Retinal pigment epithelial cell (primary cell): ENCODE measurements around the gene CRACR2B.

Experiments
- DNase-seq: peaks from one replicate; pipeline ENCODE4 v3.0.0-alpha.2; 2010; ENCODE audit warnings: low read depth
- H3K4me3 ChIP-seq: 2 replicates; pipeline ENCODE4 v1.5.1; 2011; ENCODE audit warnings: mild to moderate bottlenecking, low read length, control low read depth, moderate library complexity
- TF ChIP-seq, protein P1 (sequence below): conservative IDR thresholded peaks from 2 replicates; pipeline ENCODE4 v1.5.1; 2011; ENCODE audit warnings: low read depth, low read length, control low read depth, inconsistent platforms

CRACR2B gene

DNA sequence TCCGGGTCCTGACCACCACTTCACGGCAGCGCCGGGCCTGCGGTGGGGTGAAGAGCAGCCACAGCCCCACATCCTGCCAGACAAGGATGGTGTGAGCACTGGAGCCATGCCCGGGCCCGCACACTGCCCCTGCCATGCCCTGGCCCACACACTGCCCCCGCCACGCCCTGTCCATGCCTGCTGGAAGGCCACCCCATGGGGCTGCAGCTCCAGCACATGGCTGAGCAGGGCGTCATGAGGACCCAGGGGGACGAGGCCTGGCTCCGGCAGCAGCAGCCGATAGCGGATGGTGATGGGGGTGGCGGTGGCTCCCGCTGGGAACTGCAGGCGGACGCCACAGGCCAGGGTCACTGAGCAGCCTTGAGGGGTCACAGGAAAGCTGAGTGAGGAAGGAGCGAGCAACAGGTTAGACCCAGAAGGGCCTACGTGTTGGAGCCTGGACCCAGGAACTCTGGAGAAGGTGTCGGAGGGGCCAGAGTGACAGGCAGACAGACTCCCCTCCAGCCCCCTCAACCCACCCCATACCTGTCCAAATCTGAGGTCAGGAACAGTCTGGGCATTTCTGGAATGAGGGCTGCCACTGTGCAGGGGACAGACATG, 25.6 kb upstream of the CRACR2B start:
- H3K4me3 ChIP-seq: no peak overlapping the region
- DNase-seq: no peak
- TF ChIP-seq, protein P1, sequence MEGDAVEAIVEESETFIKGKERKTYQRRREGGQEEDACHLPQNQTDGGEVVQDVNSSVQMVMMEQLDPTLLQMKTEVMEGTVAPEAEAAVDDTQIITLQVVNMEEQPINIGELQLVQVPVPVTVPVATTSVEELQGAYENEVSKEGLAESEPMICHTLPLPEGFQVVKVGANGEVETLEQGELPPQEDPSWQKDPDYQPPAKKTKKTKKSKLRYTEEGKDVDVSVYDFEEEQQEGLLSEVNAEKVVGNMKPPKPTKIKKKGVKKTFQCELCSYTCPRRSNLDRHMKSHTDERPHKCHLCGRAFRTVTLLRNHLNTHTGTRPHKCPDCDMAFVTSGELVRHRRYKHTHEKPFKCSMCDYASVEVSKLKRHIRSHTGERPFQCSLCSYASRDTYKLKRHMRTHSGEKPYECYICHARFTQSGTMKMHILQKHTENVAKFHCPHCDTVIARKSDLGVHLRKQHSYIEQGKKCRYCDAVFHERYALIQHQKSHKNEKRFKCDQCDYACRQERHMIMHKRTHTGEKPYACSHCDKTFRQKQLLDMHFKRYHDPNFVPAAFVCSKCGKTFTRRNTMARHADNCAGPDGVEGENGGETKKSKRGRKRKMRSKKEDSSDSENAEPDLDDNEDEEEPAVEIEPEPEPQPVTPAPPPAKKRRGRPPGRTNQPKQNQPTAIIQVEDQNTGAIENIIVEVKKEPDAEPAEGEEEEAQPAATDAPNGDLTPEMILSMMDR: no peak

DNA sequence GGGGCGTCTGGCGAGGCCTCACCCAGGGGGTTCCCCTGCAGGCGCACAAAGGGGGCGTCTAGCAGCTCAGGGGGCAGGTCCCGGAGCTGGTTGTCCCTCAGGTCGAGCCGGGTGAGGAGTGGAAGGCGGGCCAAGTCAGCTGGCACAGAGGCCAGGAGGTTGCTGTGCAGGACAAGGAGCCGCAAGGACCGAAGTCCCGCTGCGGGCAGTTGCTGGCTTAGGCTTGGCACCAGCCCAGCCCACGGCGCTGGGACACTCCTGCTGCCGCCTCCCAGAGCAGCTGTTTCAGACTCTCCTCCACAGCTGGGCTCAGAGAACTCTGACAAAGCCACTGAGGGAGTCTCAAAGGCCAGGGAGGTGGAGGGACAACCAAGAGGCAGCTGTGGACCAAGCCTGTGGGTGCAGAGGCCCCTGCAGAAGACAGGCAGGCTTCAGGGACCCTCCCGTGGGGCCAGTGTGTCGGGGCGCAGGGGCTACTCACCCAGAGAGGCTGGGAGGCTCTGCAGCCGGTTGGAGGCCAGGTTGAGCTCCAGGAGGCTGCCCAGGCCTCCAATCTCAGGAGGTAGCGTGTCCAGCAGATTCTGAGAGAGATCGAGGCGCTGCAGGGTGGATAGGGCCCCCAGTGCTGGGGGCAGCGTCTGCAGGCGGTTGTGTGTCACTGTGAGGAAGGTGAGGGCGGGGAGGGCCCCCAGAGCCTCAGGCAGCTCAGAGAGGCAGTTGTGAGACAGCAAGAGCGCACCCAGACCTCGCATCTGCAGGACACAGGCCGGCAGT, 24.8 kb upstream of the CRACR2B start:
- no peak overlapping the region for H3K4me3 ChIP-seq
- TF ChIP-seq, protein P1: no peak
- DNase-seq: no peak

DNA sequence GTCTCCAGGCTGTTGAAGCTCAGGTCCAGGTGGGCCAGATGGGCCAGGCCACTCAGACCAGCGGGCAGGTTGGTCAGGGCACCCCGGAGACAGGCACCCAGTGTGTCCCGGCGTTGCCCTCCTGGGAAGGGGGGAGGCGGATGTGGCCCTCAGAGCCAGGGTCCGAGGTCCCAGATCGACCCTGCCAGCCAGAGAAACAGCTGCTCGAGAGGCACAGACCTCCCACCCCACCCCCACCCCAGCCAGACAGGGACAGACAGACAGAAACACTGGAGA, 24.3 kb upstream of the CRACR2B start:
- no peak for DNase-seq
- TF ChIP-seq, protein P1: no peak
- H3K4me3 ChIP-seq: no peak overlapping the region

DNA sequence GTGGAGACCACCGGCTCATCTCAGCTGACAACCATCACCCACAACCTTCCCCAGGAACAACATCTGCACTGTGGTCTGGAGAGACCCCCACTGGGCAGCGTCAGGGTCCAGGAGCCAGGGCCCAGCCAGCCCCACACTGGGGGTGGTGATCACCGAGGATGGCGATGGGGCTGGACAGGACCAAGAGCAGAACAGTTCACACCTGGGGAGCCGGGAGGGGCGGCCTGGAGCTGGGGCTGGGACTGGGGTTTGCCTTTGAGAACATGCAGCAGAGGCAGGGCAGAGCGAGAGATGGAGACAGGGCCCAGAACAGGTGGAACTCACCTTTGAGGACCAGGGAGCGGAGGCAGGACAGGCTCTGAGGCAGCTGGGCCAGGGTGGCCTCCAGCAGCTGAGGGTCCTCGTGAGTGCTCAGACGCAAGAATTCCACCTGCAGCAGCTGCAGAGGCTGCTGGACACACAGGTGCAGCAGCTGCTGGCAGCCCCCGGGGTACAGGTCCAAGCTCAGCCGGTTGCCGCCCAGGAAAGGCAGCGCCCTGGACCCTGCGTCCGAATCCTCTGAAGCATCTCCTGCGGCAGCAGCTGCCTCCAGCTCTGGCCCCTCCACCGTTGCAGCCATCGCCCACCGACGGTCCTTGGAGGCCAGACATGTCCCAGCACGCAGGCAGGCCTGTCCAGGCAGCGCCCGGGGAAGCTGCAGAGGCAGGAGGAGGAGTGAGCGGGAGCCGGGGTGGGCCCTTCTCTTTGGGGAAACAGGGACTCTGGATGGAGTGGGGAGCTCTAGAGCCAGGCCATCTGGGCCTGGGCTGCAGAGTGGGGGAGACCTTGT, 23.7 kb upstream of the CRACR2B start:
- TF ChIP-seq, protein P1: no peak
- no peak for DNase-seq
- H3K4me3 ChIP-seq: peak overlapping the region; percentile 63

DNA sequence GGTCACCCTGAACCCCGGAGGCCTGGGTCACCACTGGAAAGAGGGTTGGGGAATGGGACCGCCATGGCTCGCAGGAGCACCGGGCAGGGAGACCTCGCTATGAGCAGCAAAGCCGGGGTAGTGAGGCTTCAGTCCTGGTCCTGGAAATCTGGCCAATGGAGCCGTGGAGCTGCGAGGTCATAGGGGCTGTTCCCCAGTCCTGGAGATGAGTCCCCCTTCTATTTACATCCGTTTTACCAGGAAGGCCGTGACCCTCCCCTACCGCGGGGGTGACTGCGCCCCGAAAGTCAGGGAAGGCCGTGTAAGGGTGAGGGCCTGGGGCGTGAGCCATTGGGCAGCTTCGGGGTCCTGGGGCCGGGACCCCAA, 23.1 kb upstream of the CRACR2B start:
- no peak for DNase-seq
- H3K4me3 ChIP-seq: peak overlapping the region; percentile 63
- TF ChIP-seq, protein P1: no peak

DNA sequence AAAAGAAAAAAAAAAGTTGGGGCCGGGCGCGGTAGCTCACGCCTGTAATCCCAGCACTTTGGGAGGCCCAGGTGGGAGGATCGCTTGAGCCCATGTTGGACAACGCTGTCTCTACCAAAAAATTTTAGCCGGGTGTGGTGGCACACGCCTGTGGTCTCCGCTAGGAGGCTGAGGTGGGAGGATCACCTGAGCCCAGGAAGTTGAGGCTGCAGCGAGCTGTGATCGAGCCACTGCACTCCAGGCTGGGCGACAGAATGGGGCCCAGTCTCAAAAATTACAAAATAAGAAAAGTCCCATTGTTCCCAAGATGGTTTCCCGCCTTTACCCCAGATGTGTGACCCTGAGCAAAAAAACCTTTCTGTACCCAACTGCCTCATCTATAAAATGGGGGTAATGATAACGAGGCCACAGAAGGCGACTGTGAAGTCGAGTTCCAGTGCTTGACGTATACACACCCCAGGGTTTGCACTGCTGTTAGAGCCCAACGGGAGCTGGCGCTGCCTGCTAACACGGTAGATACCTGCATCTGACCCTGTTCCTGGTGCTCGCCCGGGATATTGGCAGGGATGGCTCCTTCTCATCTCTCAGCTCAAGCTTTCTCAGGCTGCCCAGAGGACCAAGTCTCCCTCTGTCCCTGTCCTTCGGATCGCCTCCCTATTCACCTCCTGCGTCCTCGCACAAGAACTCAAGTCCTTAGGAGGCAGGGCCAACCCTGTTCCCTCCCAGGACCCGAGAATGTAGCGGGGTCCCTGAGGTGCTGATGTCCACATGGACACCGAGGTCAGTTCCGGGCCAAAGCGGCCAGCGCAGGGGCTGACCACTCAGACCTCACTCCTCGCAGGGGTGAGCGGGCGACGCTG, 19.1 kb upstream of the CRACR2B start:
- peak overlapping the region; percentile 88 for H3K4me3 ChIP-seq
- DNase-seq: no peak
- TF ChIP-seq, protein P1: no peak
